ENCODE data around the gene CCDC71. TPM values are rescaled to one million over a fixed set of nuclear protein-coding genes. Genes with fewer than 3 reads are reported as not detected.
A peak's percentile ranks its signal among the peaks of the same experiment; 100 is the strongest.

CCDC71 gene
- total RNA-seq, 2 donors from 2014 or later = 23.4 to 25.7 TPM

DNA sequence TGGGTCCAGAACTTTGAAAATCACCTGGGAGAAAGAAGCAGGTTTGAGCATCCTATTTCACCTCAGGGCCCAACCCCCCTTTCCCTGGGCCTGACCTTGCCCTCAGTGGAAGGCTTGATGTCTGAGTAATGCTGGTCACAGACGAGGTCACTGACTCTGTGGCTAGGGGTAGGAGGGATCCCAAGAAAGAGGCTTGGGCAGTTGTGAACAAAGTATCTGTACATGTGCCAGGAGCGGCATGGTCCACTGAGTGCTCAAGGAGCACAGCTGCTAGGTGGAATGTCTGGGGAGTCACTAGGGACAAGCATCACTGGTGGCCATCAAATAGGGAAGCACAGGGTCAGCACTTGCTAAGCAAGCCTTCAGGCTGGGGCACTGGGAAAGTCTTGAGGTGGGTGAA, 7.3 kb downstream of the CCDC71 start:
- no peaks in the 10 kb centered on the region for H3K4me1 Mint-ChIP-seq
- Histone ChIP-seq H3K27me3 (ENCODE audit: control insufficient read depth, insufficient read depth, low read length, poor library complexity, severe bottlenecking) (no peaks in the 10 kb centered on the region), H3K36me3 (ENCODE audit: control insufficient read depth, insufficient read depth, low read length) (peaks cover 12% of the 10 kb centered on the region), H3K9me3 (ENCODE audit: control insufficient read depth, low read length) (no peaks in the 10 kb centered on the region), H3K27ac (ENCODE audit: low read depth, low read length) (no peak overlapping the region), H3K9ac (ENCODE audit: extremely low read depth, low read length, poor library complexity, severe bottlenecking) (no peak overlapping the region), H3K4me3 (ENCODE audit: low read length) (no peak overlapping the region), H3K4me1 (ENCODE audit: control insufficient read depth, insufficient read depth, low read length) (no peaks in the 10 kb centered on the region)
- no peak overlapping the region for H3K27ac Mint-ChIP-seq
- H3K36me3 Mint-ChIP-seq (ENCODE audit: low read depth) = peaks cover 10% of the 10 kb centered on the region
- H3K9me3 Mint-ChIP-seq = no peaks in the 10 kb centered on the region
- no peak for DNase-seq
- TF ChIP-seq, protein P1, sequence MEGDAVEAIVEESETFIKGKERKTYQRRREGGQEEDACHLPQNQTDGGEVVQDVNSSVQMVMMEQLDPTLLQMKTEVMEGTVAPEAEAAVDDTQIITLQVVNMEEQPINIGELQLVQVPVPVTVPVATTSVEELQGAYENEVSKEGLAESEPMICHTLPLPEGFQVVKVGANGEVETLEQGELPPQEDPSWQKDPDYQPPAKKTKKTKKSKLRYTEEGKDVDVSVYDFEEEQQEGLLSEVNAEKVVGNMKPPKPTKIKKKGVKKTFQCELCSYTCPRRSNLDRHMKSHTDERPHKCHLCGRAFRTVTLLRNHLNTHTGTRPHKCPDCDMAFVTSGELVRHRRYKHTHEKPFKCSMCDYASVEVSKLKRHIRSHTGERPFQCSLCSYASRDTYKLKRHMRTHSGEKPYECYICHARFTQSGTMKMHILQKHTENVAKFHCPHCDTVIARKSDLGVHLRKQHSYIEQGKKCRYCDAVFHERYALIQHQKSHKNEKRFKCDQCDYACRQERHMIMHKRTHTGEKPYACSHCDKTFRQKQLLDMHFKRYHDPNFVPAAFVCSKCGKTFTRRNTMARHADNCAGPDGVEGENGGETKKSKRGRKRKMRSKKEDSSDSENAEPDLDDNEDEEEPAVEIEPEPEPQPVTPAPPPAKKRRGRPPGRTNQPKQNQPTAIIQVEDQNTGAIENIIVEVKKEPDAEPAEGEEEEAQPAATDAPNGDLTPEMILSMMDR (conservative IDR thresholded peaks at IDR 0.05) = no peak
- 83 to 89% methylated on average over 1 to 2 of the region's 2 CpGs for WGBS, 2 experiments (ENCODE audit: insufficient coverage in 1 of 2, insufficient read length in 1 of 2)
- H3K4me3 Mint-ChIP-seq = no peak overlapping the region
- peaks cover 5% of the 10 kb centered on the region for H3K27me3 Mint-ChIP-seq (ENCODE audit: insufficient read depth)

DNA sequence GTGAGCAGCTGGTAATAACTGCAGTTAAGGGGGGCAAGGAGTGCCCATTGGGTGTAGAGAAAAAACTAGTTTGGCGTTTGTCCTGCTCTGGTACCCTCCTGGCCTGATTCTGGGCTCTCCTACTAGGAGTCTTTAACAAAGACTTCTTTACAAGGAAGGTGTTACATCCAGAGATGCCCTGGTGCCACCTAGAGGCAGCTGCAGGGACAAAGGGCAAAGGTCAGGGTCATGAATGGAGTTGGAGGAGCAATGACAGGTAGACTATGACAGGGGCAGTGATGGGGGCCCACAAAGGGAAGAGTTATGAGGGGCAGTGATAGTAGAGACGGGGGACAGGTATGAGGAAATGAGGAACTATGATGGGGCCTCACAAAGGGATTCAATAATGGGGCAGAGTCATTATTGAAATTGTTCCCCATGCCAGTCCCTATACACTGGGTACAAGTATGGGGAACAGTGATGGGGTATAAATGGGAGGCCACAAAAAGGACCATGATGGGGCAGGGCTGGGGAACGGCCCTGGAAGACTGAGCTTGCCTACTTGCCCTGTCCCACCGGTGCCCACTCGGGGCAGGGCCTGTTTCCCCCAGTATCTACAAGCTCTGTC, 7.9 kb downstream of the CCDC71 start:
- H3K36me3 ChIP-seq (ENCODE audit: control insufficient read depth, insufficient read depth, low read length) = peaks cover 6% of the 10 kb centered on the region
- H3K4me1 ChIP-seq (ENCODE audit: control insufficient read depth, insufficient read depth, low read length) = no peaks in the 10 kb centered on the region
- no peak overlapping the region for H3K27ac ChIP-seq (ENCODE audit: low read depth, low read length)
- no peaks in the 10 kb centered on the region for H3K9me3 ChIP-seq (ENCODE audit: control insufficient read depth, low read length)
- H3K27me3 ChIP-seq (ENCODE audit: control insufficient read depth, insufficient read depth, low read length, poor library complexity, severe bottlenecking) = no peaks in the 10 kb centered on the region
- Mint-ChIP-seq H3K27ac (no peak overlapping the region), H3K36me3 (ENCODE audit: low read depth) (peaks cover 5% of the 10 kb centered on the region), H3K4me3 (no peak overlapping the region), H3K4me1 (no peaks in the 10 kb centered on the region), H3K9me3 (no peaks in the 10 kb centered on the region), H3K27me3 (ENCODE audit: insufficient read depth) (peaks cover 9% of the 10 kb centered on the region)
- no peak overlapping the region for H3K9ac ChIP-seq (ENCODE audit: extremely low read depth, low read length, poor library complexity, severe bottlenecking)
- TF ChIP-seq, protein P1 (conservative IDR thresholded peaks at IDR 0.05) = peak; percentile 77
- WGBS, 2 experiments (ENCODE audit: insufficient coverage in 1 of 2, insufficient read length in 1 of 2) = 58 to 76% methylated on average over 2 to 5 of the region's 5 CpGs
- H3K4me3 ChIP-seq (ENCODE audit: low read length) = no peak overlapping the region
- peak; percentile 90 for DNase-seq

DNA sequence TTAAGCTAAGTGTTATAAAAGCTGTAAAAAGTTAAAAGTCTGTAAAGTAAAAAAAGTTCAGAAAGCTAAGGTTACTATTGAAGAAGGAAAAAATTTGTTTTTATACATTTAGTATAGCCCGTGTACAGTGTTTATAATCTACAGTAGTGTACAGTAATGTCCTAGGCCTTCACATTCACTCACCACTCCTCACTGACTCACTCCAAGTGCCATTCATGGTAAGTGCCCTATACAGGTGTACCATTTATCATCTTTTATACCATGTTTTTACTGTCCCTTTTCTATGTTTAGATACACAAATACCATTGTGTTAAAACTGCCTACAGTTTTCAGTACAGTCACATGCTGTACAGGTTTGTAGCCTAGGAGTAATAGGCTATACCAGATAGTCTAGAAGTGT, 8.8 kb downstream of the CCDC71 start:
- DNase-seq = no peak
- H3K4me1 Mint-ChIP-seq = no peaks in the 10 kb centered on the region
- H3K27me3 ChIP-seq (ENCODE audit: control insufficient read depth, insufficient read depth, low read length, poor library complexity, severe bottlenecking) = no peaks in the 10 kb centered on the region
- no peaks in the 10 kb centered on the region for H3K4me1 ChIP-seq (ENCODE audit: control insufficient read depth, insufficient read depth, low read length)
- peaks cover 13% of the 10 kb centered on the region for H3K27me3 Mint-ChIP-seq (ENCODE audit: insufficient read depth)
- 73% methylated on average over 1 of the region's 1 CpG; no CpG with 5 or more reads in 1 of the 2 experiments for WGBS, 2 experiments (ENCODE audit: insufficient coverage in 1 of 2, insufficient read length in 1 of 2)
- no peak overlapping the region for H3K9ac ChIP-seq (ENCODE audit: extremely low read depth, low read length, poor library complexity, severe bottlenecking)
- H3K9me3 Mint-ChIP-seq = no peaks in the 10 kb centered on the region
- TF ChIP-seq, protein P1 (conservative IDR thresholded peaks at IDR 0.05) = no peak
- H3K27ac ChIP-seq (ENCODE audit: low read depth, low read length) = no peak overlapping the region
- H3K36me3 ChIP-seq (ENCODE audit: control insufficient read depth, insufficient read depth, low read length) = no peaks in the 10 kb centered on the region
- H3K4me3 Mint-ChIP-seq = no peak overlapping the region
- H3K9me3 ChIP-seq (ENCODE audit: control insufficient read depth, low read length) = no peaks in the 10 kb centered on the region
- peaks cover 1% of the 10 kb centered on the region for H3K36me3 Mint-ChIP-seq (ENCODE audit: low read depth)
- H3K4me3 ChIP-seq (ENCODE audit: low read length) = no peak overlapping the region
- no peak overlapping the region for H3K27ac Mint-ChIP-seq
